SK-N-SH treated with all-trans-retinoic acid at 6 μM for 48 hours (cell line): ENCODE measurements around the gene HACD2.

Experiments used
- ATAC-seq: fragments of 200-7000 bp; cut with Tn5 transposase; 3 replicates; pipeline ENCODE4 v1.9.1; 2020; ENCODE audit warnings: mild to moderate bottlenecking, moderate library complexity
- BACH2 ChIP-seq: fragments of 250-450 bp; sonication (Bioruptor Pico); IDR thresholded peaks from 2 replicates; pipeline ENCODE4 v1.9.0; 2021; ENCODE audit warnings: mild to moderate bottlenecking, borderline replicate concordance
- CREB5 ChIP-seq: fragments of 250-450 bp; sonication (Bioruptor Pico); IDR thresholded peaks from 2 replicates; pipeline ENCODE4 v1.5.1; 2020; ENCODE audit warnings: low read depth, mild to moderate bottlenecking, moderate library complexity
- CSDC2 ChIP-seq: fragments of 250-450 bp; sonication (Bioruptor Pico); IDR thresholded peaks from 2 replicates; pipeline ENCODE4 v1.5.0; 2020; ENCODE audit warnings: mild to moderate bottlenecking, moderate library complexity
- ESRRG ChIP-seq: fragments of 250-450 bp; sonication (Bioruptor Pico); IDR thresholded peaks from 2 replicates; pipeline ENCODE4 v1.6.1; 2021; ENCODE audit warnings: mild to moderate bottlenecking
- GLIS3 ChIP-seq: fragments of 250-450 bp; sonication (Bioruptor Pico); IDR thresholded peaks from 2 replicates; pipeline ENCODE4 v1.5.0; 2020; ENCODE audit warnings: mild to moderate bottlenecking, moderate library complexity
- ISL1 ChIP-seq: fragments of 250-450 bp; sonication (Bioruptor Pico); IDR thresholded peaks from 2 replicates; pipeline ENCODE4 v2.1.2; 2022; ENCODE audit warnings: mild to moderate bottlenecking, moderate library complexity
- OSR1 ChIP-seq: fragments of 250-450 bp; sonication (Bioruptor Pico); IDR thresholded peaks from 2 replicates; pipeline ENCODE4 v1.8.0; 2022; ENCODE audit warnings: moderate library complexity, mild to moderate bottlenecking, inconsistent platforms
- PATZ1 ChIP-seq: fragments of 250-450 bp; sonication (Bioruptor Pico); IDR thresholded peaks from 2 replicates; pipeline ENCODE4 v1.8.0; 2020; ENCODE audit warnings: mild to moderate bottlenecking, moderate library complexity, borderline replicate concordance
- POU6F1 ChIP-seq: fragments of 250-450 bp; sonication (Bioruptor Pico); IDR thresholded peaks from 2 replicates; pipeline ENCODE4 v1.8.0; 2021; ENCODE audit warnings: low read depth, mild to moderate bottlenecking, moderate library complexity, borderline replicate concordance
- PPARA ChIP-seq: fragments of 250-450 bp; sonication (Bioruptor Pico); IDR thresholded peaks from 2 replicates; pipeline ENCODE4 v1.5.0; 2020; ENCODE audit warnings: mild to moderate bottlenecking, borderline replicate concordance
- RARB ChIP-seq: fragments of 250-450 bp; sonication (Bioruptor Pico); IDR thresholded peaks from 2 replicates; pipeline ENCODE4 v1.8.0; 2021; ENCODE audit warnings: mild to moderate bottlenecking, moderate library complexity
- SNAI2 ChIP-seq: fragments of 250-450 bp; sonication (Bioruptor Pico); IDR thresholded peaks from 2 replicates; pipeline ENCODE4 v1.5.0; 2020; ENCODE audit warnings: mild to moderate bottlenecking, moderate library complexity
- TCF4 ChIP-seq: fragments of 250-450 bp; sonication (Bioruptor Pico); IDR thresholded peaks from 2 replicates; pipeline ENCODE4 v1.8.0; 2021; ENCODE audit warnings: mild to moderate bottlenecking, moderate library complexity, borderline replicate concordance
- TSHZ2 ChIP-seq: fragments of 250-450 bp; sonication (Bioruptor Pico); IDR thresholded peaks from 2 replicates; pipeline ENCODE4 v1.5.0; 2020; ENCODE audit warnings: mild to moderate bottlenecking, moderate library complexity
- ZFP3 ChIP-seq: fragments of 250-450 bp; sonication (Bioruptor Pico); IDR thresholded peaks from 2 replicates; pipeline ENCODE4 v1.5.0; 2020; ENCODE audit warnings: mild to moderate bottlenecking, moderate library complexity
- ZFP30 ChIP-seq: fragments of 450-650 bp; formaldehyde crosslinking; IDR thresholded peaks from 2 replicates; pipeline ENCODE4 v1.5.0; 2022; ENCODE audit warnings: mild to moderate bottlenecking, moderate library complexity
- ZNF565 ChIP-seq: fragments of 450-650 bp; formaldehyde crosslinking; conservative IDR thresholded peaks from 2 replicates; pipeline ENCODE4 v1.5.0; 2020; ENCODE audit warnings: low read depth, mild to moderate bottlenecking, moderate library complexity
- ZNF70 ChIP-seq: fragments of 450-650 bp; formaldehyde crosslinking; IDR thresholded peaks from 2 replicates; pipeline ENCODE4 v1.5.0; 2020; ENCODE audit warnings: mild to moderate bottlenecking, moderate library complexity
- ZNF8 ChIP-seq: fragments of 450-650 bp; formaldehyde crosslinking; IDR thresholded peaks from 2 replicates; pipeline ENCODE4 v1.5.0; 2020; ENCODE audit warnings: mild to moderate bottlenecking, moderate library complexity
- TF ChIP-seq, protein P1 (sequence below): fragments of 250-450 bp; sonication (Bioruptor Pico); IDR thresholded peaks from 2 replicates; pipeline ENCODE4 v1.5.1; 2021; ENCODE audit warnings: mild to moderate bottlenecking, moderate library complexity

Gene HACD2

GRCh38 chr3:123533554-123534159 is 51.2 kb downstream of the HACD2 start:
- TF ChIP-seq CREB5 = no peak
- TF ChIP-seq ZNF70 (CRISPR knock-in tag) = no peak
- no peak for TF ChIP-seq ZNF565 (CRISPR knock-in tag)
- no peak for ATAC-seq

- no peak for TF ChIP-seq OSR1 (CRISPR knock-in tag)
- no peak for TF ChIP-seq ESRRG
- no peak for TF ChIP-seq PATZ1 (CRISPR knock-in tag)
- TF ChIP-seq TSHZ2 = no peak
- TF ChIP-seq ZNF70 (CRISPR knock-in tag) = no peak
- TF ChIP-seq GLIS3 = no peak
- no peak for TF ChIP-seq ZFP30 (CRISPR knock-in tag)
- TF ChIP-seq SNAI2 (CRISPR knock-in tag) = no peak
Measured at GRCh38 chr3:123528130-123528529, 56.7 kb downstream of the HACD2 start.

DNA sequence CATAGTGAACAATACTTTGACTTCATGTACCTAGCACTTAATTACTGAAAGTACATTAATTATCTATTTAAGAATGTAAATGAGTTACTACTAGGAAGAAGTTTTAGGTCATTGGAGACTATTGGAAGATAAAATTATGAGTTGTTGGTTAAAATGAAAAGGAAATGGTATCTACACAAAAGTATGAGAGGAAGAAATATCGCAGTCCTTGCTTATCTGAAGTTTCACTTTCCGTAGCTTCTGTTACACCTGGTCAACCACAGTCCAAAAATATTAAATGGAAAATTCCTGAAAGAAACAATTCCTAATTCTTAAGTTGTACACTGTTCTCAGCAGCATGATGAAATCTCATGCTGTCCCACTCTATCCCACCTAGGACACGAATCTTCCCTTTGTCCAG is 57.8 kb downstream of the HACD2 start:
- no peak for ATAC-seq
- TF ChIP-seq POU6F1 (CRISPR knock-in tag) = no peak
- TF ChIP-seq PATZ1 (CRISPR knock-in tag) = no peak
- no peak for TF ChIP-seq ESRRG
- no peak for TF ChIP-seq ISL1 (CRISPR knock-in tag)
- TF ChIP-seq GLIS3 = no peak
- TF ChIP-seq PPARA (CRISPR knock-in tag) = no peak

More at GRCh38 chr3:123528130-123528529, 56.7 kb downstream of the HACD2 start:
- no peak for ATAC-seq

- ATAC-seq = no peak
- TF ChIP-seq PPARA (CRISPR knock-in tag) (no peak), BACH2 (no peak), GLIS3 (no peak), CSDC2 (CRISPR knock-in tag) (no peak), ZNF8 (no peak), ZFP3 (CRISPR knock-in tag) (no peak), POU6F1 (CRISPR knock-in tag) (no peak), ZNF565 (CRISPR knock-in tag) (no peak), ZNF70 (CRISPR knock-in tag) (no peak), TCF4 (CRISPR knock-in tag) (no peak), RARB (CRISPR knock-in tag) (no peak), CREB5 (no peak), ESRRG (no peak)
- TF ChIP-seq, protein P1, sequence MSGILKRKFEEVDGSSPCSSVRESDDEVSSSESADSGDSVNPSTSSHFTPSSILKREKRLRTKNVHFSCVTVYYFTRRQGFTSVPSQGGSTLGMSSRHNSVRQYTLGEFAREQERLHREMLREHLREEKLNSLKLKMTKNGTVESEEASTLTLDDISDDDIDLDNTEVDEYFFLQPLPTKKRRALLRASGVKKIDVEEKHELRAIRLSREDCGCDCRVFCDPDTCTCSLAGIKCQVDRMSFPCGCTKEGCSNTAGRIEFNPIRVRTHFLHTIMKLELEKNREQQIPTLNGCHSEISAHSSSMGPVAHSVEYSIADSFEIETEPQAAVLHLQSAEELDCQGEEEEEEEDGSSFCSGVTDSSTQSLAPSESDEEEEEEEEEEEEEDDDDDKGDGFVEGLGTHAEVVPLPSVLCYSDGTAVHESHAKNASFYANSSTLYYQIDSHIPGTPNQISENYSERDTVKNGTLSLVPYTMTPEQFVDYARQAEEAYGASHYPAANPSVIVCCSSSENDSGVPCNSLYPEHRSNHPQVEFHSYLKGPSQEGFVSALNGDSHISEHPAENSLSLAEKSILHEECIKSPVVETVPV (CRISPR knock-in tag) = no peak
Measured at GRCh38 chr3:123526474-123526873, 58.4 kb downstream of the HACD2 start.
